HCT116 (cell line): Measurements from ENCODE around the gene TM7SF2. TPM values are rescaled to one million over a fixed set of nuclear protein-coding genes. Genes with fewer than 3 reads are reported as not detected.

ENCODE experiments used
- ATAC-seq: fragments of 200-7000 bp; cut with Tn5 transposase; 2 replicates; pipeline ENCODE4 v1.9.1; 2020; ENCODE audit warnings: mild to moderate bottlenecking, moderate library complexity
- BruUV-seq: library from RNA; stranded (reverse); fragments of 400-500 nt; replicated peaks from 2 replicates; lab custom pipeline; 2021; lab: Mats Ljungman, UMichigan
- CTCF ChIA-PET: fragments of 300-600 bp; sonication (Branson Sonifier 250); formaldehyde crosslinking; loops from one replicate; lab custom pipeline; 2021; ENCODE audit warnings: antibody characterized with exemption; lab: Charles Lee
- POLR2A ChIA-PET: fragments of 300-600, 350-600 bp; sonication (Branson Sonifier 250); formaldehyde crosslinking; loops from one replicate; lab custom pipeline; 2021; ENCODE audit warnings: antibody characterized with exemption; lab: Charles Lee
- RAD21 ChIA-PET, 2 experiments: fragments of 300-600 bp; sonication (Branson Sonifier 250); formaldehyde crosslinking; loops; one replicate each; lab custom pipeline; 2023; ENCODE audit warnings: low total read pairs in 2 of 2; ENCODE audit not compliant: uncharacterized antibody in 2 of 2, unreplicated experiment in 2 of 2, low non-redundant PET in 1 of 2; lab: Charles Lee
- DNase-seq: peaks from one replicate; pipeline ENCODE4 v3.0.0-alpha.2; 2010; ENCODE audit warnings: low read depth, low spot score
- H2AFZ ChIP-seq: fragments of 200-600 bp; shearing (Covaris generic), sonication (generic); 2 replicates; pipeline ENCODE4 v1.6.1; 2017; ENCODE audit warnings: low read depth, mixed run types, mixed read lengths, antibody characterized with exemption, low read length; ENCODE audit not compliant: poor library complexity, severe bottlenecking
- H3K27ac ChIP-seq: 2 replicates; pipeline ENCODE4 v1.5.1; 2012; ENCODE audit warnings: low read depth, low read length
- H3K27me3 ChIP-seq: fragments of 200-600 bp; sonication (generic); 2 replicates; pipeline ENCODE4 v1.6.1; 2016; ENCODE audit warnings: mixed run types, low read length, mixed read lengths; ENCODE audit not compliant: insufficient read depth
- H3K36me3 ChIP-seq, 2 experiments: fragments of 200-500 bp in 1 of 2; fragments of 200-600 bp in 1 of 2; sonication (Bioruptor generic) in 1 of 2; sonication (generic) in 1 of 2; 2 replicates each; pipeline versions ENCODE4 v1.5.1 to v1.6.1; 2014 to 2016; ENCODE audit warnings: low read length in 2 of 2, inconsistent platforms in 1 of 2, mixed read lengths in 1 of 2, mixed run types in 1 of 2; ENCODE audit not compliant: insufficient read depth in 2 of 2, control insufficient read depth in 1 of 2
- H3K4me1 ChIP-seq, 2 experiments: fragments of 200-600 bp in 1 of 2; sonication (generic) in 1 of 2; 2 replicates each; pipeline versions ENCODE4 v1.5.1 to v1.6.1; 2012 to 2017; ENCODE audit warnings: low read length in 2 of 2, inconsistent platforms in 1 of 2, mild to moderate bottlenecking in 1 of 2, mixed read lengths in 1 of 2, mixed run types in 1 of 2, moderate library complexity in 1 of 2; ENCODE audit not compliant: insufficient read depth in 2 of 2, control insufficient read depth in 1 of 2
- H3K4me2 ChIP-seq: fragments of 200-600 bp; sonication (generic); 2 replicates; pipeline ENCODE4 v1.6.1; 2017; ENCODE audit warnings: mixed run types, low read length, mixed read lengths
- H3K4me3 ChIP-seq, 2 experiments: fragments of 200-600 bp in 1 of 2; sonication (generic) in 1 of 2; replicated peaks in 1 of 2; 2 replicates each; pipeline ENCODE4 v1.5.1; 2011 to 2016; ENCODE audit warnings: low read length in 2 of 2, control low read depth in 1 of 2, low read depth in 1 of 2, mild to moderate bottlenecking in 1 of 2, mixed read lengths in 1 of 2, mixed run types in 1 of 2
- H3K79me2 ChIP-seq: fragments of 200-600 bp; sonication (generic); 2 replicates; pipeline ENCODE4 v1.6.1; 2017; ENCODE audit warnings: mild to moderate bottlenecking, mixed run types, low read length, moderate library complexity, mixed read lengths; ENCODE audit not compliant: insufficient read depth
- H3K9ac ChIP-seq: fragments of 200-600 bp; sonication (generic); 2 replicates; pipeline ENCODE4 v1.6.1; 2016; ENCODE audit warnings: low read length, mixed read lengths
- H3K9me2 ChIP-seq: fragments of 200-600 bp; sonication (generic), shearing (Covaris generic); 2 replicates; pipeline ENCODE4 v1.6.1; 2017; ENCODE audit warnings: mixed run types, mild to moderate bottlenecking, moderate library complexity; ENCODE audit not compliant: insufficient read depth
- H3K9me3 ChIP-seq, 2 experiments: fragments of 200-500 bp in 1 of 2; fragments of 200-600 bp in 1 of 2; sonication (Bioruptor generic) in 1 of 2; sonication (generic) in 1 of 2; 2 replicates each; pipeline ENCODE4 v1.6.1; 2014 to 2017; ENCODE audit warnings: low read length in 2 of 2, mixed read lengths in 2 of 2, inconsistent platforms in 1 of 2, low read depth in 1 of 2, mild to moderate bottlenecking in 1 of 2, mixed run types in 1 of 2, moderate library complexity in 1 of 2; ENCODE audit not compliant: control insufficient read depth in 1 of 2, insufficient read depth in 1 of 2
- H4K20me1 ChIP-seq: fragments of 200-600 bp; sonication (generic), shearing (Covaris generic); 2 replicates; pipeline ENCODE4 v1.6.1; 2017; ENCODE audit warnings: mixed run types, mild to moderate bottlenecking, moderate library complexity; ENCODE audit not compliant: insufficient read depth
- CBX3 ChIP-seq: IDR thresholded peaks from 2 replicates; pipeline ENCODE4 v1.6.1; 2012; ENCODE audit warnings: low read depth
- EZH2 ChIP-seq: fragments of 200-600 bp; sonication (generic); IDR thresholded peaks from 2 replicates; pipeline ENCODE4 v1.6.1; 2017; ENCODE audit warnings: antibody characterized with exemption, mixed run types
- JUND ChIP-seq: IDR thresholded peaks from 2 replicates; pipeline ENCODE4 v1.6.1; 2012
- POLR2AphosphoS5 ChIP-seq: IDR thresholded peaks from 2 replicates; pipeline ENCODE4 v1.6.1; 2011; ENCODE audit warnings: mild to moderate bottlenecking, low read depth, low read length, moderate library complexity
- RAD21 ChIP-seq: IDR thresholded peaks from 2 replicates; pipeline ENCODE4 v1.6.1; 2012; ENCODE audit warnings: low read depth, mild to moderate bottlenecking
- SIN3A ChIP-seq: IDR thresholded peaks from 2 replicates; pipeline ENCODE4 v1.6.1; 2012; ENCODE audit warnings: low read depth
- YY1 ChIP-seq: IDR thresholded peaks from 2 replicates; pipeline ENCODE4 v1.6.1; 2011; ENCODE audit warnings: low read length, low read depth, moderate library complexity, mild to moderate bottlenecking; ENCODE audit not compliant: insufficient replicate concordance; ENCODE audit errors: extremely low read depth
- intact Hi-C: fragments of 100-400 bp; cut with micrococcal nuclease; formaldehyde crosslinking; loops from 2 replicates; pipeline ENCODE4 v1.10.0; 2022
- total RNA-seq: library from RNA; stranded (reverse); gene quantifications from one replicate; pipeline ENCODE4 v1.2.1, GENCODE V29; 2021; ENCODE audit not compliant: unreplicated experiment
- TF ChIP-seq, protein P1 (sequence below): IDR thresholded peaks from 2 replicates; pipeline ENCODE4 v1.6.1; 2012
- TF ChIP-seq, protein P2 (sequence below), 3 experiments: fragments of 200-600 bp in 1 of 3; sonication (generic) in 1 of 3; IDR thresholded peaks in 2 of 3; conservative IDR thresholded peaks in 1 of 3; 2 replicates each; pipeline ENCODE4 v1.5.1; 2012 to 2017; ENCODE audit warnings: low read depth in 2 of 3, low read length in 2 of 3, antibody characterized with exemption in 1 of 3, borderline replicate concordance in 1 of 3, control low read depth in 1 of 3, mild to moderate bottlenecking in 1 of 3, mixed read lengths in 1 of 3, mixed run types in 1 of 3, moderate library complexity in 1 of 3; ENCODE audit not compliant: insufficient read depth in 1 of 3
- TF ChIP-seq, protein P3 (sequence below): IDR thresholded peaks from 2 replicates; pipeline ENCODE4 v1.6.1; 2011; ENCODE audit warnings: mild to moderate bottlenecking, low read length, moderate library complexity; ENCODE audit not compliant: insufficient replicate concordance; ENCODE audit errors: extremely low read depth

The TM7SF2 gene
- total RNA-seq, 1 experiment from 2014 or later: 52.9 TPM

DNA sequence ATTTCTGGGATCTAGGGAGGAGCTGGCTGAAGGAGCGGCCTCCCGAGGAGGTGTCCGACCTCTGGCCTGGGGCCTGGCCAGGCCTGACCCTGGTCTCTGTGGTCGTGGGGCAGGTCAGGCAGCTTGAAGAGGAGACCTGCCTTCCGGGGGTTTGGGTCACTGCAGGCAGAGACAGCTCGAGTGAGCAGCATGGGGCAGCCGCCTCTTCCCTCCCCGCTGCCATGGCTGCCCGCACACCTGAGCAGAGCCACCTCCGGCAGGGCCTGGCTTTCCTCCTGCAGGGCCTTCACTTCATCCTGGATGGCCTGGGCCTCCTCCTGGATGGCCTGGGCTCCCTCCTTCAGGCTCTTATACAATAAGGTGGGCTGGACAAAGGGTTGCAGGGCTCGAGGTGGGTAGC, 45.4 kb upstream of the TM7SF2 start:
- ATAC-seq (no peak), DNase-seq (no peak)
- no peak overlapping the region for H3K27ac ChIP-seq
- no peaks in the 10 kb centered on the region for H3K4me1 ChIP-seq
- H3K4me3 ChIP-seq: no peak overlapping the region
- TF ChIP-seq, protein P1, sequence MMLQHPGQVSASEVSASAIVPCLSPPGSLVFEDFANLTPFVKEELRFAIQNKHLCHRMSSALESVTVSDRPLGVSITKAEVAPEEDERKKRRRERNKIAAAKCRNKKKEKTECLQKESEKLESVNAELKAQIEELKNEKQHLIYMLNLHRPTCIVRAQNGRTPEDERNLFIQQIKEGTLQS: no peak
- TF ChIP-seq, protein P2, sequence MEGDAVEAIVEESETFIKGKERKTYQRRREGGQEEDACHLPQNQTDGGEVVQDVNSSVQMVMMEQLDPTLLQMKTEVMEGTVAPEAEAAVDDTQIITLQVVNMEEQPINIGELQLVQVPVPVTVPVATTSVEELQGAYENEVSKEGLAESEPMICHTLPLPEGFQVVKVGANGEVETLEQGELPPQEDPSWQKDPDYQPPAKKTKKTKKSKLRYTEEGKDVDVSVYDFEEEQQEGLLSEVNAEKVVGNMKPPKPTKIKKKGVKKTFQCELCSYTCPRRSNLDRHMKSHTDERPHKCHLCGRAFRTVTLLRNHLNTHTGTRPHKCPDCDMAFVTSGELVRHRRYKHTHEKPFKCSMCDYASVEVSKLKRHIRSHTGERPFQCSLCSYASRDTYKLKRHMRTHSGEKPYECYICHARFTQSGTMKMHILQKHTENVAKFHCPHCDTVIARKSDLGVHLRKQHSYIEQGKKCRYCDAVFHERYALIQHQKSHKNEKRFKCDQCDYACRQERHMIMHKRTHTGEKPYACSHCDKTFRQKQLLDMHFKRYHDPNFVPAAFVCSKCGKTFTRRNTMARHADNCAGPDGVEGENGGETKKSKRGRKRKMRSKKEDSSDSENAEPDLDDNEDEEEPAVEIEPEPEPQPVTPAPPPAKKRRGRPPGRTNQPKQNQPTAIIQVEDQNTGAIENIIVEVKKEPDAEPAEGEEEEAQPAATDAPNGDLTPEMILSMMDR (IDR thresholded peaks at IDR 0.05 in 2 of 3, conservative IDR thresholded peaks at IDR 0.05 in 1 of 3; ENCODE audit: borderline replicate concordance in 1 of 3, insufficient read depth in 1 of 3, low read depth in 2 of 3, low read length in 2 of 3): no peak
- no peak for TF ChIP-seq EZH2
- no peak for TF ChIP-seq SIN3A
- TF ChIP-seq RAD21: no peak
- ChIA-PET CTCF (no interaction called here), RAD21 (no interaction called here), POLR2A (no interaction called here)
- H3K4me2 ChIP-seq: no peak overlapping the region
- no peak overlapping the region for H3K9ac ChIP-seq
- no TSS peak for BruUV-seq
- no peaks in the 10 kb centered on the region for H3K79me2 ChIP-seq
- no peaks in the 10 kb centered on the region for H3K27me3 ChIP-seq
- intact Hi-C loops: no loop called here
- H3K36me3 ChIP-seq: no peaks in the 10 kb centered on the region
- no peaks in the 10 kb centered on the region for H3K9me2 ChIP-seq
- no peaks in the 10 kb centered on the region for H4K20me1 ChIP-seq
- H2AFZ ChIP-seq: no peak overlapping the region
- H3K9me3 ChIP-seq: no peaks in the 10 kb centered on the region

DNA sequence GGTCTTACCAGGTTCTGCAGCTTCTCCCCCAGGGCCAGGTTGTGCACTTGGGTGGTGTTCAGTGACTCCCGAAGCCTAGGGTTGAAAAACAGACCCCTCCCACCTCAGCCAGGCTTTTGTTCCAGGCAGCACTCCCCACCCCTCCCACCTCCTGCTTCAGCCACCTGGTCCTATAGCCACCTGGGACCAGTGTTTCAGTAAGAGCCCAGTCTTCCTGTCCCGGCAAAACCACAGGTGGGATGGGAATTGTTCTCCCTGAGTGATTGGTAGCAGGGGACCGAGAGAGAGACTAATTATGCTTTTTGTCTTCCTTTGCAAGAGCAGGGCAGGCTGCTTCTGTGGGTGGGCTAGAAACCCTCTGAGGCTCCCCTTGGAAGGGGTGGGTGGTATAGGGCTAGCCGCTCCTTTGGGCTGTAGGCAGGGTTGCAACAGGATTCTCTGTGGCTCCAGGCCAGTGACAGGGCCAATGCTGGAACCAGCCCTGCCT, 44.8 kb upstream of the TM7SF2 start:
- Histone ChIP-seq H3K27ac (no peak overlapping the region), H3K9me3 (no peaks in the 10 kb centered on the region), H3K4me3 (no peak overlapping the region), H3K36me3 (no peaks in the 10 kb centered on the region), H3K27me3 (no peaks in the 10 kb centered on the region), H3K4me2 (no peak overlapping the region), H4K20me1 (no peaks in the 10 kb centered on the region), H3K9me2 (no peaks in the 10 kb centered on the region), H3K79me2 (no peaks in the 10 kb centered on the region), H3K9ac (no peak overlapping the region), H3K4me1 (no peaks in the 10 kb centered on the region), H2AFZ (no peak overlapping the region)
- intact Hi-C loops: no loop called here
- TF ChIP-seq POLR2AphosphoS5: no peak
- TF ChIP-seq YY1: no peak
- no peak for TF ChIP-seq CBX3
- no peak for TF ChIP-seq JUND
- TF ChIP-seq, protein P1: no peak
- TF ChIP-seq, protein P3, sequence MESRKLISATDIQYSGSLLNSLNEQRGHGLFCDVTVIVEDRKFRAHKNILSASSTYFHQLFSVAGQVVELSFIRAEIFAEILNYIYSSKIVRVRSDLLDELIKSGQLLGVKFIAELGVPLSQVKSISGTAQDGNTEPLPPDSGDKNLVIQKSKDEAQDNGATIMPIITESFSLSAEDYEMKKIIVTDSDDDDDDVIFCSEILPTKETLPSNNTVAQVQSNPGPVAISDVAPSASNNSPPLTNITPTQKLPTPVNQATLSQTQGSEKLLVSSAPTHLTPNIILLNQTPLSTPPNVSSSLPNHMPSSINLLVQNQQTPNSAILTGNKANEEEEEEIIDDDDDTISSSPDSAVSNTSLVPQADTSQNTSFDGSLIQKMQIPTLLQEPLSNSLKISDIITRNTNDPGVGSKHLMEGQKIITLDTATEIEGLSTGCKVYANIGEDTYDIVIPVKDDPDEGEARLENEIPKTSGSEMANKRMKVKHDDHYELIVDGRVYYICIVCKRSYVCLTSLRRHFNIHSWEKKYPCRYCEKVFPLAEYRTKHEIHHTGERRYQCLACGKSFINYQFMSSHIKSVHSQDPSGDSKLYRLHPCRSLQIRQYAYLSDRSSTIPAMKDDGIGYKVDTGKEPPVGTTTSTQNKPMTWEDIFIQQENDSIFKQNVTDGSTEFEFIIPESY: no peak
- ChIA-PET POLR2A (no interaction called here), RAD21 (no interaction called here), CTCF (no interaction called here)
- no peak for ATAC-seq
- BruUV-seq: no TSS peak
- no peak for DNase-seq
